OCI-LY3 (cell line): Measurements from ENCODE around the gene UBE2S.
"Not testable (repeated sequence)": the region's sequence is repeated elsewhere in the genome, so short reads cannot be mapped to it uniquely, and the experiment has no call there.

ENCODE experiments used
- H2AFZ ChIP-seq: fragments of 200-600, 300-600 bp; shearing (Covaris generic); 2 replicates; pipeline ENCODE4 v1.6.0; 2014; ENCODE audit warnings: antibody characterized with exemption, low read depth, low read length
- H3K27ac ChIP-seq: fragments of 200-600, 300-600 bp; sonication (generic); 2 replicates; pipeline ENCODE4 v1.5.1; 2014; ENCODE audit warnings: mild to moderate bottlenecking, low read length, moderate library complexity, mixed read lengths
- H3K27me3 ChIP-seq: fragments of 200-600, 300-600 bp; sonication (generic); 2 replicates; pipeline ENCODE4 v1.6.1; 2014; ENCODE audit warnings: low read depth, low read length, mixed read lengths
- H3K36me3 ChIP-seq: fragments of 200-600, 300-600 bp; sonication (generic); replicated peaks from 2 replicates; pipeline ENCODE3; 2014; ENCODE audit warnings: low read depth, low read length, mixed read lengths
- H3K4me1 ChIP-seq: fragments of 300-600, 200-600 bp; sonication (generic); 2 replicates; pipeline ENCODE4 v1.6.1; 2014; ENCODE audit warnings: low read length, mixed read lengths
- H3K4me2 ChIP-seq: fragments of 200-600, 300-600 bp; sonication (generic); 2 replicates; pipeline ENCODE4 v1.6.1; 2014; ENCODE audit warnings: low read length, mixed read lengths
- H3K4me3 ChIP-seq: fragments of 300-600, 200-600 bp; sonication (generic); 2 replicates; pipeline ENCODE4 v1.5.1; 2014; ENCODE audit warnings: antibody characterized with exemption, mild to moderate bottlenecking, low read length, moderate library complexity
- H3K79me2 ChIP-seq: fragments of 300-600, 200-600 bp; shearing (Covaris generic); 2 replicates; pipeline ENCODE4 v1.6.1; 2014; ENCODE audit warnings: mild to moderate bottlenecking, low read length, mixed read lengths
- H3K9ac ChIP-seq: fragments of 300-600, 200-600 bp; shearing (Covaris generic); 2 replicates; pipeline ENCODE4 v1.6.0; 2014; ENCODE audit warnings: mild to moderate bottlenecking, low read length, moderate library complexity
- H3K9me3 ChIP-seq: fragments of 200-600, 300-600 bp; shearing (Covaris generic); 2 replicates; pipeline ENCODE4 v1.6.1; 2014; ENCODE audit warnings: low read length, mixed read lengths; ENCODE audit not compliant: insufficient read depth
- H4K20me1 ChIP-seq: fragments of 200-600, 300-600 bp; sonication (generic); 2 replicates; pipeline ENCODE4 v1.6.1; 2016; ENCODE audit warnings: low read length, mixed read lengths; ENCODE audit not compliant: insufficient read depth
- EZH2phosphoT487 ChIP-seq: fragments of 200-600 bp; shearing (Covaris generic); IDR thresholded peaks from 2 replicates; pipeline ENCODE4 v1.6.1; 2018; ENCODE audit warnings: antibody characterized with exemption, mixed run types, low read depth
- TF ChIP-seq, protein P1 (sequence below): fragments of 200-600, 300-600 bp; sonication (generic); IDR thresholded peaks from 2 replicates; pipeline ENCODE4 v1.5.1; 2014; ENCODE audit warnings: antibody characterized with exemption, low read length, low read depth

UBE2S gene

DNA sequence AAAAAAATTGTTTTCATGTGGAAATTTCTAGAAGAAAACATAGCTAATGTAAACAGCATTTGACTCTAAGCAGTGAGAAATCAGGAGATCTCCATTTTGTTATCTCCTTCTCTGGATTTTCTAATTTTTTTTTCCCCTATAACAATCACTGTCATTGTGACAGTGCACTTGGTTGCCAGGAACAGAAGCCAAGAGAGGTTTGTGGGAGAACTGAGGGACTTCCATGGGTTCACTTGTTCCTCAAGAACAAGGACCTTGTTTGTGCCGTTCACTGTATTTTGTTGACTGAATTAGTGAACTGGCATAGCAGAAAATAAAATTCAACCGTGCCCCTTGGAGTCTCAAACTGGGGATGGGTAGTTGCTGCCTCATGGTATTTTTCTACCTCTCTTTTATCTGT is 18.5 kb upstream of the UBE2S start:
- no peak for TF ChIP-seq EZH2phosphoT487
- TF ChIP-seq, protein P1, sequence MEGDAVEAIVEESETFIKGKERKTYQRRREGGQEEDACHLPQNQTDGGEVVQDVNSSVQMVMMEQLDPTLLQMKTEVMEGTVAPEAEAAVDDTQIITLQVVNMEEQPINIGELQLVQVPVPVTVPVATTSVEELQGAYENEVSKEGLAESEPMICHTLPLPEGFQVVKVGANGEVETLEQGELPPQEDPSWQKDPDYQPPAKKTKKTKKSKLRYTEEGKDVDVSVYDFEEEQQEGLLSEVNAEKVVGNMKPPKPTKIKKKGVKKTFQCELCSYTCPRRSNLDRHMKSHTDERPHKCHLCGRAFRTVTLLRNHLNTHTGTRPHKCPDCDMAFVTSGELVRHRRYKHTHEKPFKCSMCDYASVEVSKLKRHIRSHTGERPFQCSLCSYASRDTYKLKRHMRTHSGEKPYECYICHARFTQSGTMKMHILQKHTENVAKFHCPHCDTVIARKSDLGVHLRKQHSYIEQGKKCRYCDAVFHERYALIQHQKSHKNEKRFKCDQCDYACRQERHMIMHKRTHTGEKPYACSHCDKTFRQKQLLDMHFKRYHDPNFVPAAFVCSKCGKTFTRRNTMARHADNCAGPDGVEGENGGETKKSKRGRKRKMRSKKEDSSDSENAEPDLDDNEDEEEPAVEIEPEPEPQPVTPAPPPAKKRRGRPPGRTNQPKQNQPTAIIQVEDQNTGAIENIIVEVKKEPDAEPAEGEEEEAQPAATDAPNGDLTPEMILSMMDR, result no peak
- Histone ChIP-seq H3K4me1 (no peaks in the 10 kb centered on the region), H3K36me3 (no peaks in the 10 kb centered on the region), H3K4me2 (no peak overlapping the region), H4K20me1 (no peaks in the 10 kb centered on the region), H3K9me3 (no peaks in the 10 kb centered on the region), H3K27me3 (no peaks in the 10 kb centered on the region; the same call in none of the 2 replicates), H3K79me2 (no peaks in the 10 kb centered on the region), H3K4me3 (no peak overlapping the region), H3K9ac (no peak overlapping the region), H3K27ac (no peak overlapping the region), H2AFZ (no peak overlapping the region)

DNA sequence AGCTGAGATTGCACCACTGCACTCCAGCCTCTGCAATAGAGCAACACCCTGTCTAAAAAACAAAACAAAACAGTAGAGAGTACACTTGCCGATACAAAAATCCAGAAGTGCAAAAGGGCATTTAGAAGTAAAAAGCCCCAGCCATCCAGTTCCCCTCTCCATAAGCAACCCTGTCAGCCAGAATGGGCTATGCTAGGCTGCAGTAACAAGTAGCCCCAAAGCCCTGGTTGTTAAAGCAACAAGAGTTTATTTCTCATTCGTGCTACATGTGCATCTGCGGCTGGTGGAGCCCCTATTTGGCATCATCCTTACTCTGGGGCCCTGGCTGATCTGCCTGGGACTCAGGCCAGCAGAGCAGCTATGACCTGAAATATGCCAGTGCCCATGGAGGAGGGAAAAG is 16.9 kb upstream of the UBE2S start:
- Histone ChIP-seq H3K27ac (no peak overlapping the region), H3K9ac (no peak overlapping the region), H3K27me3 (peaks cover 11% of the 10 kb centered on the region), H3K4me1 (no peaks in the 10 kb centered on the region), H3K4me2 (no peak overlapping the region), H2AFZ (no peak overlapping the region), H3K36me3 (no peaks in the 10 kb centered on the region), H3K9me3 (no peaks in the 10 kb centered on the region), H3K79me2 (no peaks in the 10 kb centered on the region), H3K4me3 (no peak overlapping the region), H4K20me1 (no peaks in the 10 kb centered on the region)
- no peak for TF ChIP-seq EZH2phosphoT487

DNA sequence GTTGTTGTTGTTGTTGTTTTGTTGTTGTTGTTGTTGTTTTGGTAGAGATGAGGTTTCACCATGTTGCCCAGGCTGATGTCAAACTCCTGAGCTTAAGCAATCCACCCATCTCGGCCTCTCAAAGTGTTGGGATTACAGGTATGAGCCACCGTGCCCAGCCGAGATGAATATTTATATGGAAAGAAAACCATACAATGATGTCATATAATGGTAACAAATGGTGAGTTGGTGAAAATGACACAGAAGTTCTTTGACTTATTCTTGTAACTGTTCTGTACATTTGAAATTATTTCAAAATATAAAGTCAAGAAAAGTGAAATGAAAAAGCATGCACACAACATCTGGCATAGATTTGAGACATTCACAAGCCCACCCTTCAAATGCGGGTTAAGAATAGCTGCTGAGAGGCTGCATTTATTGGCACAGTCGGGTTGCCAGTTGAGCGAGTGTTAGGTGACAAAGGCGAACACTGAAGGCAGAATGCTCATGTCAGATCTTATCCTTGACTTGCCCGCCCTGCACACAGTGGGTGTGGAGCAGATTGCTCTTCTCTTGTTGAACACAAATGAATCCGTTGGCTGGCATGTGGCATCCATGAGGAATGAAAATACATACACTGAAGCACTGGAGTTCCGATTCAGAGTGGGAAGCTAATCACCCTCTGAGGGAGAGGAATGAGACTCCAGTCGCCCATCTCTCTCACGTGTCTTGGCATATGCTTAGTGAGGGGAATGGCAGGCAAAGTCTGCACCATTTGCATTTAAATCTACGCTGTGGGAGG is 15.8 kb upstream of the UBE2S start:
- Histone ChIP-seq H3K4me3 (no peak overlapping the region), H3K4me1 (no peaks in the 10 kb centered on the region), H3K79me2 (no peaks in the 10 kb centered on the region), H4K20me1 (no peaks in the 10 kb centered on the region), H3K27me3 (peaks cover 13% of the 10 kb centered on the region), H2AFZ (no peak overlapping the region), H3K9ac (no peak overlapping the region), H3K9me3 (no peaks in the 10 kb centered on the region), H3K36me3 (no peaks in the 10 kb centered on the region), H3K4me2 (no peak overlapping the region), H3K27ac (no peak overlapping the region)
- TF ChIP-seq EZH2phosphoT487, result no peak
- TF ChIP-seq, protein P1, result no peak

DNA sequence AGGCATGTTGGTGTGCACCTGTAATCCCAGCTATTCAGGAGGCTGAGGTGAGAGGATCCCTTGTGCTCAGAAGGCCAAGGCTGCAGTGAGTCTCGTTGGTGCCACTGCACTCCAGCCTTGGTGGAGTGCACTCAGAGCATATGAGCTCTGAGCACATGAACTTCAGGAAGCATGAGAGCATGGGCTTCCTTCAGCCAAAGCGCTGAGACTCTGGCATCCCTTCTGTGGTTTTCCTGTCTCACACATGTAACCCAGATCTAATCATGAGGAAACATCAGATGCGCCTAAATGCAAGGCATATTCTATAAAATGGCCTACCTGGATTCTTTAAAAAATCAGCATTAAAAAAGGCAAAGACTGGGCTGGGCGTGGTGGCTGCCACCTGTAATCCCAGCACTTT is 13.7 kb upstream of the UBE2S start:
- H3K27ac ChIP-seq, H4K20me1 ChIP-seq, H3K36me3 ChIP-seq, H3K4me1 ChIP-seq, H3K9ac ChIP-seq, H2AFZ ChIP-seq, H3K79me2 ChIP-seq, H3K4me3 ChIP-seq, H3K9me3 ChIP-seq, H3K4me2 ChIP-seq: not testable (repeated sequence)
- H3K27me3 ChIP-seq, result peaks cover 13% of the 10 kb centered on the region

DNA sequence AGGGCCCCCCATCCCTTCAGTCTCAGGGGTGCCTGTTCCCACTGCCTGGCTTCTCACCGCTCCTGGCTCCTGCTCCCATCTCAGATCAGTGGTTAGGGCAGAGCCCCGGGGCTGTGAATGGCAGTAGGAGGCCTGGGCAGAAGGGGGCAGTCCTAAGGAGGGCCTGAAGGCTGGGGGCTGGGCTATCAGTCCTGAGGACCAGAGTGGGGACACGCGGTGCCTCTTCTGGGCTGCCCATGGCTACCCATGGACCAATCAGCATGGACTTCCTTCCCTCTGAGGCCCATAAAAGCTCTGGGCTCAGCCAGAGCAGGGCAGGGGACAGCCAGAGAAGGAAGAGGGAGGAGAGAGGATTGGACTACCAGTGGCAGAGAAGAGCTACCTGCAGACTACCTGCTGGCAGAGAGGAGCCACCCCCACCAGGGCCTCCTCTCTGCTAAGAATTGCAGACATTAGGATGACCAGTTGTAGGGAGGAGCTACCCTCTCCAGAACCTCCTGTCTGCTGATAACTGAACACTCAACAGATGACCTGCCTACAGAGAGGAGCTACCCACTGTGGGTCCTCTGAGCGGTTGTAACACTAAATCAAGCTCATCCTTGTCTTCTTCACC is 12.1 kb upstream of the UBE2S start:
- Histone ChIP-seq H3K9me3 (no peaks in the 10 kb centered on the region), H3K27ac (no peak overlapping the region), H3K4me2 (no peak overlapping the region), H3K27me3 (peaks cover 15% of the 10 kb centered on the region), H3K4me3 (no peak overlapping the region), H4K20me1 (no peaks in the 10 kb centered on the region), H3K79me2 (no peaks in the 10 kb centered on the region), H3K9ac (no peak overlapping the region), H3K4me1 (no peaks in the 10 kb centered on the region), H3K36me3 (no peaks in the 10 kb centered on the region), H2AFZ (no peak overlapping the region)
- TF ChIP-seq, protein P1, result no peak
- no peak for TF ChIP-seq EZH2phosphoT487
